Measurements from ENCODE around the gene PPP1R13B. TPM values are rescaled to one million over a fixed set of nuclear protein-coding genes. Genes with fewer than 3 reads are reported as not detected.
A peak's percentile ranks its signal among the peaks of the same experiment; 100 is the strongest.

The PPP1R13B gene
- total RNA-seq, 6 experiments from 2014 or later = 9.2 to 22.4 (median 13.9) TPM

DNA sequence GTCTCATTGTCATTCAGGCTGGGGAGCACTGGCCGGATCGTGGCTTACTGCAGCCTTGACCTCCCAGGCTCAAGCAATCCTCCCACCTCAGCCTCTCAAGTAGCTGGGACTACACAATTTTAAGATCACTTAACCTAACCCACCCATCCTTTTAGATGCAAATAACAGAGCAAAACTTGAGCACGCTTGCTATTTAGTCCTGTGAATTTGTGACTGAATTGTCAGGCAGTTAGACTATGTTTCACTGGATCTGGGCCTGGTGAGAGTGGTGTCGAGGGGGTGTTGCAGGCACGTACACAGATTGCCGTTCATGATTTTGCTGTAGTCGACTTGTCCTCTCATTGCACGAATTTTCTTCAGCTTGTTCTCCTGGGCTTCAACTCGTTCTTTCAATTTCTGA, 93.6 kb downstream of the PPP1R13B start:
- TF ChIP-seq CTCF (IDR thresholded peaks at IDR 0.05) = no peak
- TF ChIP-seq POLR2A (IDR thresholded peaks at IDR 0.05) = no peak
- 92% methylated on average over 8 of the region's 9 CpGs for WGBS (ENCODE audit: insufficient coverage, low coverage, low lambda C conversion rate, missing lambda C conversion rate)
- ATAC-seq (no peak), DNase-seq (no peak)
- H3K36me3 ChIP-seq = peaks cover 0 to 13% (median 3%) of the 10 kb centered on the region in 4 donors
- H3K27me3 ChIP-seq = no peaks in the 10 kb centered on the region
- H3K4me1 ChIP-seq = no peaks in the 10 kb centered on the region
- H3K9me3 ChIP-seq = no peaks in the 10 kb centered on the region
- intact Hi-C loops (cut with DNase I) = no loop called here
- no peak overlapping the region for H3K4me3 ChIP-seq
- H3K27ac ChIP-seq = no peak overlapping the region

DNA sequence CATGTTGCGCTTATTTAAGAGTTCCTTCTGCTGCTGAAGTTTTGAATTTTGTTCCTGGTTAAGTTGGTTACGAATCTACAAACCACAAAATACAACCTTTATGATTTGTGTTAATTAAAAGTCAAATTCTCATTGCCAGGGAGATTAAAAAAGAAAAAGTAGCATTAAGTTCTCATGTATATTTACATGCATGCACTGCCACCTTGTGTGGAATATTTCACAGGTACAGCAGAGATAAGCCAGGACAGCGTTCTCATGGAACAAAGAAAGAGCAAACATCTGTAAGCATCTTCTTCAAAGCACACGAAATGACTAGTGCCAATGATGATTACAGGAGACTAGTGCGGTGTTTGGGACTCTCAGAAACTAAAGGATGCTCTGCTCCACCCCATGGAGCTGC, 97.5 kb downstream of the PPP1R13B start:
- Histone ChIP-seq H3K9me3 (no peaks in the 10 kb centered on the region), H3K27me3 (no peaks in the 10 kb centered on the region), H3K4me1 (peaks cover 0 to 11% (median 2%) of the 10 kb centered on the region in 4 donors), H3K36me3 (peaks cover 0 to 19% (median 3%) of the 10 kb centered on the region in 4 donors), H3K4me3 (no peak overlapping the region), H3K27ac (no peak overlapping the region)
- WGBS (ENCODE audit: insufficient coverage, low coverage, low lambda C conversion rate, missing lambda C conversion rate) = 77% methylated on average over 4 of the region's 5 CpGs
- no peak for TF ChIP-seq POLR2A (IDR thresholded peaks at IDR 0.05)
- TF ChIP-seq CTCF (IDR thresholded peaks at IDR 0.05) = peak in 2 of 4 donors; percentile 5 to 27
- intact Hi-C loops (cut with DNase I) = no loop called here
- DNase-seq (no peak), ATAC-seq (no peak)

GRCh38 chr14:103749452-103749851, 97.9 kb downstream of the PPP1R13B start:
- H3K27ac ChIP-seq = no peak overlapping the region
- intact Hi-C loops (cut with DNase I) = no loop called here
- peaks cover 0 to 19% (median 3%) of the 10 kb centered on the region in 4 donors for H3K36me3 ChIP-seq
- 93% methylated on average over 5 of the region's 5 CpGs for WGBS (ENCODE audit: insufficient coverage, low coverage, low lambda C conversion rate, missing lambda C conversion rate)
- TF ChIP-seq POLR2A (IDR thresholded peaks at IDR 0.05) = no peak
- TF ChIP-seq CTCF (IDR thresholded peaks at IDR 0.05) = no peak
- ATAC-seq = no peak
- no peak for DNase-seq
- no peak overlapping the region for H3K4me3 ChIP-seq
- peaks cover 0 to 15% (median 4%) of the 10 kb centered on the region in 4 donors for H3K4me1 ChIP-seq
- no peaks in the 10 kb centered on the region for H3K9me3 ChIP-seq
- no peaks in the 10 kb centered on the region for H3K27me3 ChIP-seq

DNA sequence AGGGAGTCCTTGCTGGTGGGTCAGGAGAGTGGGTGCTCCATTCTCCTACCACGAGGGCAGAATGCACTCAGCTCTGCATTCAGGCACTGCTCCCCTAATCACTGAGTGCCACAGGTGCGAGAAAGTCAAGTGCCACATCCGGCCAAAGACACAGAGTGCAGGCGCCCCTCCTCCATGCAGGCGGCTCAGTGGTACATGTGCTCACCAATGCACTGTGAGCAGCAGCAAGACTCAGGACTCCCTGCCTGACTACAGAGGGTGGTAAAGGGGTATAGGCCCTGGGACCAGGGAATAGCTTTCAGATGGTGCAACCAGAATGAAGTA, 98.9 kb downstream of the PPP1R13B start:
- Histone ChIP-seq H3K27me3 (no peaks in the 10 kb centered on the region), H3K36me3 (peaks cover 0 to 19% (median 3%) of the 10 kb centered on the region in 4 donors), H3K4me3 (no peak overlapping the region), H3K27ac (no peak overlapping the region), H3K4me1 (peaks cover 0 to 15% (median 4%) of the 10 kb centered on the region in 4 donors), H3K9me3 (no peaks in the 10 kb centered on the region)
- ATAC-seq (no peak), DNase-seq (no peak)
- no peak for TF ChIP-seq CTCF (IDR thresholded peaks at IDR 0.05)
- TF ChIP-seq POLR2A (IDR thresholded peaks at IDR 0.05) = no peak
- no CpG with 5 or more reads among the region's 5 CpGs for WGBS (ENCODE audit: insufficient coverage, low coverage, low lambda C conversion rate, missing lambda C conversion rate)
- intact Hi-C loops (cut with DNase I) = no loop called here

- intact Hi-C loops (cut with DNase I) = no loop called here
- WGBS (ENCODE audit: insufficient coverage, low coverage, low lambda C conversion rate, missing lambda C conversion rate) = 80% methylated on average over 1 of the region's 10 CpGs
- TF ChIP-seq POLR2A (IDR thresholded peaks at IDR 0.05) (no peak), CTCF (IDR thresholded peaks at IDR 0.05) (no peak)
- Histone ChIP-seq H3K4me3 (no peak overlapping the region), H3K9me3 (no peaks in the 10 kb centered on the region), H3K4me1 (peaks cover 0 to 21% (median 4%) of the 10 kb centered on the region in 4 donors), H3K36me3 (peaks cover 0 to 14% (median 3%) of the 10 kb centered on the region in 4 donors), H3K27ac (no peak overlapping the region), H3K27me3 (no peaks in the 10 kb centered on the region)
- ATAC-seq (no peak), DNase-seq (peak in 1 of 3 donors; percentile 41)
These were observed 100.7 kb downstream of the PPP1R13B start for GRCh38 chr14:103746701-103747100.
